HG03460 (cell line): ENCODE data around the gene PSMB7.

Experiments
- ATAC-seq: cut with Tn5 transposase; IDR thresholded peaks from one replicate; pipeline ENCODE4 v1.9.1; 2021; ENCODE audit not compliant: unreplicated experiment

Gene PSMB7

DNA sequence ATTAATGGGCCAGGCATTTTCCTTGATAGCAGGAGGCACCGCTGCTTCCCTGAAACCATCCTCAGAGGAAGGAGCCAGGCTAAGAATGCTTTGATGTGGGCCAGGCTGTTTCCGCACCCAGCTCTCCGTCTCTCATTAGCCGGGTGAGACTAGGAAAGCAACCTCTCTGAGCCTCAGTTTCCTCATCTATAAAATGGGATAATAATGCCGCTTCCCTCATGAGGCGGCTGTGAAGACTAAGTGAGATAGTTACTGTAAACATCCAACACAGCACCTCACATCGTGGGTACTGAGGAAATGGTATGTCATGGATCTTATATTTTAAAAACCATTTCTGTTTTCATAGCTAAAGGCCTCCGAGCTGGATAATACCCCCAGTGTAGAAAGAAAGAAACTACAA is 111.0 kb downstream of the PSMB7 start:
- no peak for ATAC-seq

DNA sequence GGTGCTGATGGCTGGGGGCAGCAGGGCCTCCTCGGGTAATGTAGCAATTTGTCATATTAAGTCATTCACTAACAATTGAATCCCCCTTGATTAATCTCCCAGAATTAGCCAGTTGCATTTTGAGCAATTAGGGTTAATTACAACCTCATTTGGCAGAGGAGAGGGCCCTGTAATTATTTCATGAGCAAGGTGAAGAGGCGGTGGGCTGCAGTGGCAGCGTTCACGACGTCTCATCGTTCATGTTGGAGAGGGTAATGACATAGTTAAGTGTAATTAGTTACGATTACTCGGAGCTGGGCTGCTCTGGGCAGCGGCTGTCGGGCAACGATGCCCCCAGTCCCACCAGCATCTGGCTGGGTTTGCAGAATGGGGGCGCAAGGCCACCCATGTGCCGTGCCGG is 111.5 kb downstream of the PSMB7 start:
- ATAC-seq: no peak
